CD4-positive, CD25-positive, alpha-beta regulatory T cell (primary cell): ENCODE data around the gene PSORS1C1. TPM values are rescaled to one million over a fixed set of nuclear protein-coding genes. Genes with fewer than 3 reads are reported as not detected.

Source experiments
- ATAC-seq, 2 donors: fragments of 150-1000 bp; cut with Tn5 transposase; one replicate each; pipeline ENCODE4 v1.10.0; 2021; ENCODE audit warnings: low read depth in 2 of 2, moderate number of reproducible peaks in 2 of 2, moderate library complexity in 1 of 2
- DNase-seq, 3 donors: peaks; one replicate each; pipeline versions ENCODE4 v3.0.0 to v3.0.0-alpha.2; 2012 to 2022; ENCODE audit warnings: mixed read lengths in 1 of 3
- H3K27ac ChIP-seq: one replicate; pipeline ENCODE4 v1.7.0; 2013; ENCODE audit warnings: mild to moderate bottlenecking, low read length; ENCODE audit not compliant: insufficient read depth, poor library complexity, severe bottlenecking
- H3K27me3 ChIP-seq: one replicate; pipeline ENCODE4 v1.7.0; 2013; ENCODE audit warnings: low read length; ENCODE audit not compliant: control insufficient read depth, insufficient read depth
- H3K36me3 ChIP-seq: one replicate; pipeline ENCODE4 v1.7.0; 2013; ENCODE audit warnings: mild to moderate bottlenecking, low read length, moderate library complexity; ENCODE audit not compliant: control insufficient read depth, insufficient read depth
- H3K4me1 ChIP-seq: 2 replicates; pipeline ENCODE4 v1.7.0; 2013; ENCODE audit warnings: mild to moderate bottlenecking, low read length; ENCODE audit not compliant: insufficient read depth, control insufficient read depth, poor library complexity, severe bottlenecking
- H3K4me3 ChIP-seq: one replicate; pipeline ENCODE4 v1.7.0; 2013; ENCODE audit warnings: low read depth, mild to moderate bottlenecking, low read length, moderate library complexity
- H3K9me3 ChIP-seq, 2 experiments: 1 replicate in 1 of 2; 2 replicates in 1 of 2; pipeline ENCODE4 v1.7.0; 2013; ENCODE audit warnings: low read length in 2 of 2, mild to moderate bottlenecking in 1 of 2, moderate library complexity in 1 of 2; ENCODE audit not compliant: control insufficient read depth in 2 of 2
- H3K27ac Mint-ChIP-seq, 3 donors: one replicate each; pipeline ENCODE4 v1.8.0; 2020 to 2022; ENCODE audit warnings: mild to moderate bottlenecking in 3 of 3, mixed read lengths in 3 of 3, moderate library complexity in 2 of 3
- H3K27me3 Mint-ChIP-seq: one replicate; pipeline ENCODE4 v1.8.0; 2022; ENCODE audit warnings: mild to moderate bottlenecking, mixed read lengths
- H3K36me3 Mint-ChIP-seq: one replicate; pipeline ENCODE4 v1.8.0; 2020; ENCODE audit warnings: mixed read lengths
- H3K4me1 Mint-ChIP-seq, 4 donors: one replicate each; pipeline ENCODE4 v1.8.0; 2020 to 2022; ENCODE audit warnings: mixed read lengths in 4 of 4, mild to moderate bottlenecking in 1 of 4
- H3K4me3 Mint-ChIP-seq, 4 donors: one replicate each; pipeline ENCODE4 v1.8.0; 2020 to 2022; ENCODE audit warnings: mild to moderate bottlenecking in 4 of 4, mixed read lengths in 4 of 4, moderate library complexity in 3 of 4
- H3K9me3 Mint-ChIP-seq, 7 donors: one replicate each; pipeline ENCODE4 v1.8.0; 2020 to 2022; ENCODE audit warnings: mixed read lengths in 7 of 7, mild to moderate bottlenecking in 3 of 7, moderate library complexity in 2 of 7
- polyA plus RNA-seq, 4 donors: library from polyadenylated mRNA; unstranded; fragments of 300-500 nt; fragmentation: Illumina TruSeq; gene quantifications; one replicate each; pipeline ENCODE4 v1.2.3, GENCODE V29; 2021
- total RNA-seq: library from RNA; stranded (reverse); gene quantifications from one replicate; pipeline ENCODE4 v1.2.3, GENCODE V29; 2022

The PSORS1C1 gene
- total and polyA plus RNA-seq, 5 donors from 2014 or later: not detected

DNA sequence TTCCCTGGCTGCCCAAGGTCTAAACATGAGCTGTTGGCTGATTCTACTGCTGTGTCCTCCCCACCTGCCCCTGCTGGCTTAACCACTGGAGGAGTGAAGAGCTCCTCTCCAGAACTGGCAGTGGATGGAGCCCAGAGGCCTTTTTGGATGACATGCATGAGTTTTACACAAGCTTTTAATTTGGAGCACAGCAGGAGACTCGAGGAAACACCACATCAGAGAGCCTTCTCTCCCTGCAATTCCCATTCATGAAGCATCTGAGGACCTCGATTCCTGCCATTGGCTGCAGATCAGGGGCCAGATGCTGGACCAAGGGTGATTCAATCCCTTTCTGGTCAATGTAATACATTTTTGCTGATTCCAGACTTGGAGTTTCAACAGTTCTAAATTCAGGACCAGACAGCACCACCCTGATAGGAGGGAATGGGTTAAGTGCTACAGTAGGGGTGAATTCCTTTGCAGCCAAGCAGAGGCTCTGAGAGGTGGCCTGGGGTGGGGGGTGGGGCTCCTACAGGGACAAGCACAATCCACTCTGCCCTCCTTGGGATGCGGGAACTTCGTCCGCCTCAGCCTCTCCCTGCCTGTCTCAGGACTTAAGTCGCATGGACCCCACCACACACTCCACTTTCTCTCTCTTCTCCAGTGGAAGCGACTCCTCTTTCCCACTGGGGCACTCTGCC is 599 bp upstream of the PSORS1C1 start:
- Mint-ChIP-seq H3K27ac (peak overlapping the region in 1 of 3 donors; percentile 57), H3K4me1 (peaks cover 0 to 8% (median 1%) of the 10 kb centered on the region in 4 donors), H3K27me3 (peaks cover 16% of the 10 kb centered on the region), H3K9me3 (no peaks in the 10 kb centered on the region), H3K36me3 (no peaks in the 10 kb centered on the region), H3K4me3 (no peak overlapping the region)
- H3K9me3 ChIP-seq: no peaks in the 10 kb centered on the region
- H3K4me3 ChIP-seq: no peak overlapping the region
- no peaks in the 10 kb centered on the region for H3K27me3 ChIP-seq
- ATAC-seq (no peak), DNase-seq (no peak)
- H3K27ac ChIP-seq: no peak overlapping the region
- no peaks in the 10 kb centered on the region for H3K36me3 ChIP-seq
- H3K4me1 ChIP-seq: no peaks in the 10 kb centered on the region

DNA sequence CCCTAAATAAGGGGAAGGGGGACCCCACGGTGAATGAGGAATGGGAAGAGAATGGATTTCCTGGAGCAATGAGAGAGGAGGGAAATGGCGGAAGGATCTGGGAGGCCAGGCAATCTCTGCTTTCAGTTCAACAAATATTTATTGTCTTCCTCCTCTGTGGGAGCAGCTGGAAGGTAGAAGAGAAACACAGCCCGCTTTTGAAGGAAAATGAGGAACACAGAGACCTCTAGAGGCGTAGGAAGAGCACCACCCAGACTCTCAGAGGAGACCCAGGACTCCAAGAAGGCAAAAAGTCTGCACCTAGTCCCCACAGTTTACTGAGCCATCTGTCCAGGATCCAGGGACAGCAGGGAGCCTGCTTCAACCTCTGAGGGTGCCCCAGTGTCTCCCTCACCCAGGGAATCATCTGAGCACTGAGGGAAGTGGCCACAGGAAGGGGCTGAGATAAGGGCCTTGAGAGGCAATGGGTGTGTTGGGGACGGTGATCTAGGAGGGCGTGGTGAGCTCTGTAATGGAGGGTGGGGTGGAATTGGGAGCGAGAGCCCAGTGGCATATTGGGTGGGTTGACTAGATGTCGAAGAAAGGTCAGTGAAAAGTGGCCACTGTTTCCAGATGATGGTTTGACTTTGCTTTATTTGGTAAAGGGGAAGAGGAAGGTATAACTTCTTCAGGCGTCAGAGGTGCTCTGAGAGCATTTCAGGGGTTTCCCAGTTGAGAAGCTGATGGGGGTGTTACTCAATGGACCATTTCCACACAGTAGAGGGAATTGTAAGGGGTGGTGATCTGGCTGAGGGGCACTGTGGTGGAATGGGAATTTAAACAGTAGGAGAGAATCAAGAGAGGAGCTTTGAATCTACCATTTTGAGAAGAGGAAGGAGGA is 610 bp downstream of the PSORS1C1 start:
- no peaks in the 10 kb centered on the region for H3K36me3 Mint-ChIP-seq
- Histone ChIP-seq H3K4me3 (no peak overlapping the region), H3K9me3 (no peaks in the 10 kb centered on the region), H3K4me1 (no peaks in the 10 kb centered on the region), H3K27ac (no peak overlapping the region), H3K27me3 (no peaks in the 10 kb centered on the region), H3K36me3 (no peaks in the 10 kb centered on the region)
- ATAC-seq (peak in 1 of 2 donors; percentile 42), DNase-seq (peak in 1 of 3 donors; percentile 28)
- H3K9me3 Mint-ChIP-seq: no peaks in the 10 kb centered on the region
- H3K4me3 Mint-ChIP-seq: no peak overlapping the region
- peaks cover 11% of the 10 kb centered on the region for H3K27me3 Mint-ChIP-seq
- H3K4me1 Mint-ChIP-seq: peaks cover 0 to 8% (median 1%) of the 10 kb centered on the region in 4 donors
- peak overlapping the region; percentile 50 to 77 (median 57) for H3K27ac Mint-ChIP-seq

DNA sequence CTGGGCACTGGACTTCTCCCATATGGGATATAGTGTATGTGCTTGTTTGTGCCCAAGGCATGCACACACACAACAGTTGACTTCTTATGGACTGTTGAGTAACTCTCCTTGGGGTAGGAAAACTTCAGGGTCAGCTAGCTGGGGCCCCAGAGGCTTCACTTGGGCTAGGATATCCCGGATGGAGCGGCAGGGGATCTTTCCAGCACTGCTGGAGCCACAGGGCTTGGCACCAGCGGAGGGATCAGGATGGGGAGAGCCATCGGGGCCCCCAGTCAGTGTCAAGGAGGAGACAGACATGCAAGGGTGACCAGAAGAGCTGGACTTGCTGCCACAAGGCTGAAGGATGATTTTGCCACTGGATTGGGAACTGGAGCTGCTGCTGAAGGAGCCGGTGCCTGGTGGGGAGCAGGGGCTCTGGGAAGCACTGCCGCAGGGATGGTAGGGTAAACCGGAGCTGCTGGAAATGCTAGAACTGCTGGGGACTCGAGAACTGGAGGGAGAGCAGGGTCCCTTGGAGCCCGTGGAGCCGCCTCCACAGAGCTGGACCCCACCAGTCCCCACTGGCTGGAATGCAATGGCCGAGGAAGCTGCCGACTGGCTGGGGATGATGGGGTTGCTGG is 1.5 kb downstream of the PSORS1C1 start:
- peaks cover 0 to 8% (median 1%) of the 10 kb centered on the region in 4 donors for H3K4me1 Mint-ChIP-seq
- peaks cover 11% of the 10 kb centered on the region for H3K27me3 Mint-ChIP-seq
- H3K4me3 Mint-ChIP-seq: no peak overlapping the region
- Histone ChIP-seq H3K27me3 (no peaks in the 10 kb centered on the region), H3K27ac (no peak overlapping the region), H3K9me3 (no peaks in the 10 kb centered on the region), H3K36me3 (no peaks in the 10 kb centered on the region), H3K4me1 (no peaks in the 10 kb centered on the region), H3K4me3 (no peak overlapping the region)
- no peak for ATAC-seq
- no peak for DNase-seq
- no peak overlapping the region for H3K27ac Mint-ChIP-seq
- H3K36me3 Mint-ChIP-seq: no peaks in the 10 kb centered on the region
- no peaks in the 10 kb centered on the region for H3K9me3 Mint-ChIP-seq

DNA sequence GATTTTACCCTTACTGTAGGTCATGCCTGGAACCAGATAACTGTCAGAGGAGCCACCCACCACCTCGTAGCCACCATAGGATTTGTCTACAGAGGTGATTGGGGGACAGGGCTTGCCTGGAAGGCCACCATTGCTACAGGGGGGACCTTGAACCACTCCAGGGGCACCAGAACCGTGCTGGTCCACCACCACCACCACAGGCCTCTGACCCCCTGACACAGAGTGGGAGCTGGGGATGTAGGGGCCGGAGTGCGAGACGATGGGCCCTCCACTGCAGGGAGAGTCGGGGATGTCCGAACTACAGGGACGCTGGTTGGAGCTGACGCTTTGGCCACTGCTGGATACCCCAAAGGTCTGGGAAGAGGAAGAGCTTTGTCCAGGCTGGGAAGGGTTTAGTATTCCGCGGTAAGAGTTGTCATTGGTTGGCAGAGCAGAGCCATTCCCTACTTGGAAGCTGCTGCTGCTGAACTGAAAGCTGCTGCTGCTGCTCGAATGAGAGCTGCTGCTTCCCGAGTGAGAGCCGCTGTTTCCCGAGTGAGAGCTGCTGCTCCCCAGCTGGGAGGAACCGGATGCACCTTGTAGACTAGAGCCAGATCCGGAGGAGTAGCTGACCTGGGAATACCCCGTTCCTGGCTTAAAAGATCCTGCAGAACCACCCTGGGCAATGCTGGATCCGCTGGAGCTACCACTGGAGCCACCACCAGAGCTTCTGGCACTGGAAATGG is 2.2 kb downstream of the PSORS1C1 start:
- Mint-ChIP-seq H3K4me1 (peaks cover 0 to 8% (median 1%) of the 10 kb centered on the region in 4 donors), H3K4me3 (no peak overlapping the region), H3K27ac (peak overlapping the region in 1 of 3 donors; percentile 26), H3K27me3 (peaks cover 14% of the 10 kb centered on the region), H3K36me3 (no peaks in the 10 kb centered on the region), H3K9me3 (no peaks in the 10 kb centered on the region)
- DNase-seq (no peak), ATAC-seq (no peak)
- no peaks in the 10 kb centered on the region for H3K36me3 ChIP-seq
- no peaks in the 10 kb centered on the region for H3K9me3 ChIP-seq
- no peak overlapping the region for H3K27ac ChIP-seq
- no peaks in the 10 kb centered on the region for H3K4me1 ChIP-seq
- no peaks in the 10 kb centered on the region for H3K27me3 ChIP-seq
- H3K4me3 ChIP-seq: no peak overlapping the region

DNA sequence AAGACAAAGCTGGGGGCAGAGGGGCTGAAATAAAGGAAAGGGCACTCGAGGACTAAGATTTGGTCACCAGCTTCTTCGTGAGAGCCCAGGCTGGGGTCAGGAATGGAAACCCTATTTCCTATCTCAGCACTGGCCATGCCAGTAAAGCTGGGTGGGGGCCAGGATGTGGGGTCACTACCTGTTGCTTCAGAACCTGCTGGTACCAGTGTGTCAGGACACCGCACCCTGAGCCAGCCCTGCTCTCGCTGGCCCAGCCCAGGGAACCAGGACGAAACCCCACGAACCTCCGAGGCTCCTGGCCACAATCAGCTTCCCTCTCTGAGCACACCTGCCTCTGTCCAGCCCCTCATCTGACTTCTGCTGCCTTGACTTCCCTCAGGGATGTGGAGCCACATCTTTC is 3.6 kb downstream of the PSORS1C1 start:
- Mint-ChIP-seq H3K27me3 (peaks cover 16% of the 10 kb centered on the region), H3K9me3 (peaks cover 0 to 1% (median 0%) of the 10 kb centered on the region in 7 donors), H3K4me3 (no peak overlapping the region), H3K27ac (peak overlapping the region in 1 of 3 donors; percentile 44), H3K4me1 (peaks cover 0 to 8% (median 1%) of the 10 kb centered on the region in 4 donors), H3K36me3 (no peaks in the 10 kb centered on the region)
- Histone ChIP-seq H3K4me1 (no peaks in the 10 kb centered on the region), H3K27ac (no peak overlapping the region), H3K4me3 (no peak overlapping the region), H3K9me3 (no peaks in the 10 kb centered on the region), H3K27me3 (no peaks in the 10 kb centered on the region), H3K36me3 (no peaks in the 10 kb centered on the region)
- DNase-seq (no peak), ATAC-seq (no peak)

DNA sequence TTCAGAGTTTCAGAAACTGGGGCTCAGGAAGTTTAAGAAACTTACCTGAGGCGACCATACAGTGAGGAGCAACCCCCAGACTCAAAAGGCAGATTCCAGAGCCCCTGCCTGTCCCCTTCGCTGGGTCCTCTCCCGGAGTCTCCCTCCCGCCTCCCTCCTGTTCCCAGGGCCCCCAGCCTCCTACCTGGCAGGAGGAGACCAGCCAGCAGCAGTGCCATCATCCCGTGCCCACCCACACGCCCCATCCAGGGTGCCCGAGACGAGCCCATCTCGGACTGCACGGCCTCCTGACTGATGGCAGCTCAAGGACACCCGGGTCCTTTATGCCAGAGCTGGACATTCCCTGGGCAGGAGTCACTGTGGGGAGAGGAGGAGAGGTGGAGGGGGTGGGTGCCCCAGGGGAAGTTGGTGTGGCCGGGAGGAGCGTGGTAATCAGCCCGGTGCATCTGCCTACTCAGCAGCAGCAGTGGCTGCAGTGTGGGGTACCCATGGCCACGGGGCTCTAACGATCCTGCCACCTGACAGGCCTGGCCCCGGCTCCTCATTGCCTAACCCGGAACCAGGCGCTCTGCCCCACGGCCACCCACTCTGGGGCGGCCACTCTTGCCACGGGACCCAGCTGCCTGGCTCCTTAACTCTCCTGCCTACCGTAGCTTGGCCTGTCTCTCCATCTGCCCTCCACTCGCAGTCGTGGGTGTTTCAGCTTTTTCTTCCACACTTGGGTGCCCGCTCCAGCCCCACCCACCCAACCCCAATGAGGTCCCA is 5.7 kb downstream of the PSORS1C1 start, which contains the start of gene CDSN:
CDSN (minus strand) TSS at position 296 of the 765 bp plus-strand sequence; CDS start at position 269, 27 bp downstream.
- H3K27ac ChIP-seq: no peak within 1 kb of the TSS
- no peaks in the 10 kb centered on the region for H3K27me3 ChIP-seq
- H3K4me1 ChIP-seq: no peaks in the 10 kb centered on the region
- Mint-ChIP-seq H3K36me3 (no peaks in the 10 kb centered on the region), H3K4me1 (no peaks in the 10 kb centered on the region), H3K4me3 (no peak within 1 kb of the TSS), H3K27ac (no peak within 1 kb of the TSS), H3K9me3 (peaks cover 0 to 1% (median 0%) of the 10 kb centered on the region in 7 donors), H3K27me3 (peaks cover 12% of the 10 kb centered on the region)
- H3K36me3 ChIP-seq: no peaks in the 10 kb centered on the region
- ATAC-seq: no peak
- no peak for DNase-seq
- no peaks in the 10 kb centered on the region for H3K9me3 ChIP-seq
- no peak within 1 kb of the TSS for H3K4me3 ChIP-seq
